GM12892 (cell line): ENCODE data around the gene CREB3L1.

ENCODE experiments used
- POLR2A ChIP-seq: IDR thresholded peaks from 2 replicates; pipeline ENCODE4 v1.6.1; 2011; ENCODE audit warnings: low read depth, low read length, control low read depth
- POLR2AphosphoS5 ChIP-seq: IDR thresholded peaks from 2 replicates; pipeline ENCODE4 v1.6.1; 2011; ENCODE audit warnings: low read depth, low read length, control low read depth
- TAF1 ChIP-seq: IDR thresholded peaks from 2 replicates; pipeline ENCODE4 v1.6.1; 2011; ENCODE audit warnings: low read depth, mild to moderate bottlenecking, control low read depth, low read length, borderline replicate concordance

GRCh38 chr11:46336563-46337180 is 59.2 kb downstream of the CREB3L1 start:
- no peak for TF ChIP-seq TAF1
- TF ChIP-seq POLR2AphosphoS5, result no peak
- TF ChIP-seq POLR2A, result no peak
